SK-N-SH (cell line): Measurements from ENCODE around the gene LCNL1. TPM values are rescaled to one million over a fixed set of nuclear protein-coding genes. Genes with fewer than 3 reads are reported as not detected.

Experiments
- CTCF ChIA-PET: fragments of 300-600, 350-600 bp; formaldehyde crosslinking; extraction: SDS; loops from one replicate; lab custom pipeline; 2021; lab: Yijun Ruan, JAX
- POLR2A ChIA-PET: fragments of 350-600 bp; sonication (Branson Sonifier 250); formaldehyde crosslinking; extraction: SDS; loops from one replicate; lab custom pipeline; 2020; ENCODE audit warnings: antibody characterized with exemption, inconsistent platforms; lab: Yijun Ruan, JAX
- DNase-seq: peaks from one replicate; pipeline ENCODE4 v3.0.0; 2012
- H2AFZ ChIP-seq: fragments of 200-600 bp; sonication (generic); 2 replicates; pipeline ENCODE4 v1.8.1; 2016; ENCODE audit warnings: antibody characterized with exemption, mild to moderate bottlenecking, low read depth
- H3F3A ChIP-seq: fragments of 200-600 bp; sonication (generic); replicated peaks from 2 replicates; pipeline ENCODE3; 2016; ENCODE audit warnings: antibody characterized with exemption, mild to moderate bottlenecking; ENCODE audit not compliant: insufficient read depth
- H3K27ac ChIP-seq, 2 experiments: fragments of 200-500 bp in 1 of 2; fragments of 200-600 bp in 1 of 2; sonication (Bioruptor generic) in 1 of 2; sonication (generic), shearing (Covaris generic) in 1 of 2; 2 replicates each; pipeline versions ENCODE4 v1.5.1 to v1.6.1; 2014 to 2016; ENCODE audit warnings: low read depth in 2 of 2, inconsistent platforms in 1 of 2, low read length in 1 of 2, mild to moderate bottlenecking in 1 of 2, mixed read lengths in 1 of 2
- H3K27me3 ChIP-seq: fragments of 200-600 bp; sonication (generic), shearing (Covaris generic); 2 replicates; pipeline ENCODE4 v1.6.1; 2016; ENCODE audit warnings: mixed run types; ENCODE audit not compliant: insufficient read depth
- H3K36me3 ChIP-seq, 2 experiments: fragments of 200-500 bp in 1 of 2; fragments of 200-600 bp in 1 of 2; sonication (Bioruptor generic) in 1 of 2; sonication (generic) in 1 of 2; replicated peaks in 1 of 2; 2 replicates each; pipeline versions ENCODE3 to v1.5.1; 2014 to 2016; ENCODE audit warnings: low read length in 1 of 2, mild to moderate bottlenecking in 1 of 2; ENCODE audit not compliant: insufficient read depth in 2 of 2, control insufficient read depth in 1 of 2
- H3K4me1 ChIP-seq, 2 experiments: fragments of 200-500 bp in 1 of 2; fragments of 200-600 bp in 1 of 2; sonication (Bioruptor generic) in 1 of 2; sonication (generic), shearing (Covaris generic) in 1 of 2; 2 replicates each; pipeline versions ENCODE4 v1.5.1 to v1.6.1; 2014 to 2016; ENCODE audit warnings: low read depth in 1 of 2, low read length in 1 of 2, mixed run types in 1 of 2; ENCODE audit not compliant: insufficient read depth in 2 of 2, control insufficient read depth in 1 of 2
- H3K4me2 ChIP-seq: fragments of 200-600 bp; sonication (generic), shearing (Covaris generic); 2 replicates; pipeline ENCODE4 v1.6.1; 2017; ENCODE audit warnings: mixed run types
- H3K4me3 ChIP-seq, 2 experiments: fragments of 200-500 bp in 1 of 2; fragments of 200-600 bp in 1 of 2; sonication (Bioruptor generic) in 1 of 2; sonication (generic), shearing (Covaris generic) in 1 of 2; 2 replicates each; pipeline versions ENCODE4 v1.5.1 to v1.8.1; 2014 to 2016; ENCODE audit warnings: low read depth in 2 of 2, inconsistent platforms in 1 of 2, low read length in 1 of 2, mild to moderate bottlenecking in 1 of 2, mixed read lengths in 1 of 2, moderate library complexity in 1 of 2
- H3K79me2 ChIP-seq: fragments of 200-600 bp; sonication (generic); 2 replicates; pipeline ENCODE4 v1.8.1; 2017; ENCODE audit warnings: mild to moderate bottlenecking; ENCODE audit not compliant: insufficient read depth
- H3K9ac ChIP-seq: fragments of 200-600 bp; sonication (generic); 2 replicates; pipeline ENCODE4 v1.6.1; 2017; ENCODE audit warnings: mixed run types
- H3K9me2 ChIP-seq: fragments of 200-600 bp; sonication (generic); 2 replicates; pipeline ENCODE4 v1.6.1; 2017; ENCODE audit warnings: mixed run types
- H3K9me3 ChIP-seq: fragments of 200-600 bp; sonication (generic); 2 replicates; pipeline ENCODE4 v1.6.1; 2017; ENCODE audit warnings: mixed run types, mild to moderate bottlenecking, moderate library complexity
- H4K20me1 ChIP-seq: fragments of 200-600 bp; sonication (generic); 2 replicates; pipeline ENCODE4 v1.6.1; 2017; ENCODE audit warnings: mild to moderate bottlenecking, mixed run types; ENCODE audit not compliant: insufficient read depth
- CHD2 ChIP-seq: fragments of 150-350 bp; IDR thresholded peaks from 2 replicates; pipeline ENCODE4 v1.6.1; 2018; ENCODE audit warnings: low read length; ENCODE audit not compliant: partially characterized antibody
- EP300 ChIP-seq, 2 experiments: IDR thresholded peaks; 2 replicates each; pipeline versions ENCODE4 v1.4.0 to v1.6.1; 2012; ENCODE audit warnings: borderline replicate concordance in 1 of 2, low read depth in 1 of 2, low read length in 1 of 2
- FOXM1 ChIP-seq: IDR thresholded peaks from 2 replicates; pipeline ENCODE4 v1.4.0; 2012; ENCODE audit warnings: low read depth, mild to moderate bottlenecking
- GATA2 ChIP-seq: sonication (generic); formaldehyde crosslinking; IDR thresholded peaks from 2 replicates; pipeline ENCODE4 v1.5.0; 2020; ENCODE audit warnings: mild to moderate bottlenecking, missing genetic modification reagents
- MXI1 ChIP-seq: IDR thresholded peaks from 2 replicates; pipeline ENCODE4 v1.6.1; 2012; ENCODE audit warnings: mild to moderate bottlenecking, low read depth, low read length, improper control_type of control experiment
- NFIC ChIP-seq: IDR thresholded peaks from 2 replicates; pipeline ENCODE4 v1.4.0; 2012; ENCODE audit warnings: borderline replicate concordance
- NRF1 ChIP-seq: IDR thresholded peaks from 2 replicates; pipeline ENCODE4 v1.6.1; 2012; ENCODE audit warnings: low read depth, mild to moderate bottlenecking, low read length
- PBX3 ChIP-seq: IDR thresholded peaks from 2 replicates; pipeline ENCODE4; 2012
- POLR2AphosphoS5 ChIP-seq: IDR thresholded peaks from 2 replicates; pipeline ENCODE4 v1.6.1; 2012; ENCODE audit warnings: low read depth, low read length
- REST ChIP-seq: IDR thresholded peaks from 2 replicates; pipeline ENCODE4 v1.6.1; 2012; ENCODE audit warnings: mild to moderate bottlenecking, low read depth, low read length, moderate library complexity
- RFX5 ChIP-seq: IDR thresholded peaks from 2 replicates; pipeline ENCODE4 v1.6.1; 2012; ENCODE audit warnings: mild to moderate bottlenecking, improper control_type of control experiment, low read length
- RXRA ChIP-seq: IDR thresholded peaks from 2 replicates; pipeline ENCODE4 v1.4.0; 2012; ENCODE audit warnings: low read depth, mild to moderate bottlenecking, borderline replicate concordance
- SIN3A ChIP-seq: IDR thresholded peaks from 2 replicates; pipeline ENCODE4 v1.6.1; 2012; ENCODE audit warnings: low read depth, mild to moderate bottlenecking, low read length, moderate library complexity, borderline replicate concordance
- TAF1 ChIP-seq: IDR thresholded peaks from 2 replicates; pipeline ENCODE4 v1.6.1; 2012; ENCODE audit warnings: low read depth, mild to moderate bottlenecking, low read length, moderate library complexity, borderline replicate concordance
- TCF12 ChIP-seq: IDR thresholded peaks from 2 replicates; pipeline ENCODE4 v1.4.0; 2012
- USF1 ChIP-seq: IDR thresholded peaks from 2 replicates; pipeline ENCODE4 v1.4.0; 2012; ENCODE audit warnings: low read depth, borderline replicate concordance
- ZBTB33 ChIP-seq: IDR thresholded peaks from 2 replicates; pipeline ENCODE4 v1.4.0; 2012; ENCODE audit warnings: low read depth, borderline replicate concordance
- WGBS: methylation state at CpG from one replicate; pipeline ENCODE4 v1.1.6; 2017; ENCODE audit warnings: low lambda C conversion rate; 5-methylcytosine and 5-hydroxymethylcytosine counted together
- polyA plus RNA-seq, 3 experiments: library from polyadenylated mRNA; depleted of rRNA; stranded (reverse); fragments of >200 nt; gene quantifications; 2 replicates each; pipeline ENCODE4 v1.2.3, GENCODE V29; 2012

Gene LCNL1
- polyA plus RNA-seq, 1 of the 3 experiments (the other 2 are of a cell fraction) = not detected

GRCh38 chr9:136997371-136997770 lies 14.6 kb downstream of the LCNL1 start (continued):
- TF ChIP-seq REST (no peak), CHD2 (no peak), FOXM1 (no peak), TAF1 (no peak), NRF1 (no peak), POLR2AphosphoS5 (no peak), GATA2 (CRISPR knock-in tag) (no peak), RFX5 (no peak), PBX3 (no peak)

- H3F3A ChIP-seq = no peaks in the 10 kb centered on the region
- TF ChIP-seq USF1 (no peak), EP300 (IDR thresholded peaks at IDR 0.05; ENCODE audit: borderline replicate concordance in 1 of 2, low read depth in 1 of 2, low read length in 1 of 2) (no peak), RXRA (no peak), ZBTB33 (no peak), SIN3A (no peak), CHD2 (no peak), NFIC (no peak), MXI1 (no peak), REST (no peak), TAF1 (no peak), TCF12 (no peak)
- peaks cover 13% of the 10 kb centered on the region; the same call in 1 of the 2 replicates for H3K79me2 ChIP-seq
- no peak overlapping the region for H3K4me2 ChIP-seq
- DNase-seq = no peak
- no peak overlapping the region for H3K4me3 ChIP-seq
- H4K20me1 ChIP-seq = 0 out of 2 replicates have a peak, but pooled peaks cover 3% of the 10 kb centered on the region
- CTCF ChIA-PET = interaction anchor here (1.4 to 1.7 kb wide), 2 partner anchors 185 to 210 kb away, joined by 3 to 5 read pairs; no protein-coding TSS in a partner anchor
- whole genome bisulfite sequencing = 91% methylated on average over 18 of the region's 18 CpGs
- no peaks in the 10 kb centered on the region for H3K9me3 ChIP-seq
- POLR2A ChIA-PET = no interaction called here
- H2AFZ ChIP-seq = no peak overlapping the region
- H3K27me3 ChIP-seq = no peaks in the 10 kb centered on the region
- no peak overlapping the region for H3K27ac ChIP-seq
- peaks cover 9 to 21% of the 10 kb centered on the region in 2 experiments; a peak in 3 of 4 replicates for H3K4me1 ChIP-seq
- no peak overlapping the region for H3K9ac ChIP-seq
- peaks cover 0 to 7% of the 10 kb centered on the region in 2 experiments for H3K36me3 ChIP-seq
- H3K9me2 ChIP-seq = no peaks in the 10 kb centered on the region
These were observed 15.0 kb downstream of the LCNL1 start for GRCh38 chr9:136997830-136998234.
